H7 (cell line): ENCODE data around the gene DPH2. TPM values are rescaled to one million over a fixed set of nuclear protein-coding genes. Genes with fewer than 3 reads are reported as not detected.

Experiments used
- DNase-seq: peaks from one replicate; pipeline ENCODE4 v3.0.0; 2012
- H3K27me3 ChIP-seq: 2 replicates; pipeline ENCODE4 v1.6.0; 2011; ENCODE audit warnings: mild to moderate bottlenecking, low read length; ENCODE audit not compliant: control insufficient read depth, insufficient read depth
- H3K36me3 ChIP-seq: replicated peaks from 2 replicates; pipeline ENCODE4 v1.5.1; 2011; ENCODE audit warnings: low read length; ENCODE audit not compliant: control insufficient read depth, insufficient read depth
- H3K4me3 ChIP-seq: 2 replicates; pipeline ENCODE4 v1.5.1; 2011; ENCODE audit warnings: low read depth, mild to moderate bottlenecking, control low read depth, low read length, moderate library complexity; ENCODE audit not compliant: insufficient read depth
- total RNA-seq: library from RNA; depleted of rRNA; stranded (reverse); fragments of >200 nt; shearing (Covaris generic); gene quantifications from 2 replicates; pipeline ENCODE4 v1.2.3, GENCODE V29; 2014; rRNA removed

The DPH2 gene, protein sequence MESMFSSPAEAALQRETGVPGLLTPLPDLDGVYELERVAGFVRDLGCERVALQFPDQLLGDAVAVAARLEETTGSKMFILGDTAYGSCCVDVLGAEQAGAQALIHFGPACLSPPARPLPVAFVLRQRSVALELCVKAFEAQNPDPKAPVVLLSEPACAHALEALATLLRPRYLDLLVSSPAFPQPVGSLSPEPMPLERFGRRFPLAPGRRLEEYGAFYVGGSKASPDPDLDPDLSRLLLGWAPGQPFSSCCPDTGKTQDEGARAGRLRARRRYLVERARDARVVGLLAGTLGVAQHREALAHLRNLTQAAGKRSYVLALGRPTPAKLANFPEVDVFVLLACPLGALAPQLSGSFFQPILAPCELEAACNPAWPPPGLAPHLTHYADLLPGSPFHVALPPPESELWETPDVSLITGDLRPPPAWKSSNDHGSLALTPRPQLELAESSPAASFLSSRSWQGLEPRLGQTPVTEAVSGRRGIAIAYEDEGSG
- 75.4 and 83.4 TPM in 2 replicates for total RNA-seq

DNA sequence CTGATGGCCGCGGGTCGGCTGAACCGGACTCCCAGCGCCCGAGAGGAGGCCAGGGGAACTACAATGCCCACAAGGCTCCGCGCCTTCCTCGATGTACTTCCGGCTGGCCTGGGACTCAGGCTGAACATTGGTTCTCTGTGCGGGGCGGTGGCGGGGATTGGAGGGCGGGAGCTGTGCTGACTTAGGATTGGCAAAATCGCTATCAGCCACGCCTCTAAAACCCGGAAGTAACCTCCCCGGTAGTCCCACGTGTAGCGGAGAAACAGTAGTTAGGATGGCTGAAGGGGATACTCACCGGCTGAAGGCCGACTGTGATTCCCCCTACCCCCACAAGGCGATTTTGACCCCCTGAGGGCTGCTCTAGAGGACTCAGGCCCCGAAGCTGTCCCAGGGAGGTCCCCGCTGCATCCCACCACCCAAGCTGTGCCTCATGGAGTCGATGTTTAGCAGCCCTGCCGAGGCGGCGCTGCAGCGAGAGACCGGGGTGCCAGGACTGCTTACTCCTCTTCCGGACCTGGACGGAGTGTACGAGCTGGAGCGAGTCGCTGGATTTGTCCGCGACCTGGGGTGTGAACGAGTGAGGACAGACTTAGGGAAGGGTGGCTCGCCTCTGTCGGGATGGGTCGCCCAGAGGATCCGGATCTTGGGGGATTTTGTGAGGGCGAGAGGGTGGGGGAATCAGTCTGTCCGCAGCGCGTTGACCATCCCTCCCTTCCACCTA is at the start of gene DPH2:
TSS of gene DPH2 (plus strand) at position 265 of the 721 bp plus-strand sequence. CDS start at position 431, 166 bp downstream.
- peak; percentile 99 for DNase-seq
- Histone ChIP-seq H3K4me3 (peak within 1 kb of the TSS; percentile 96), H3K27me3 (no peaks in the 10 kb centered on the region), H3K36me3 (peaks cover 11% of the 10 kb centered on the region)

DNA sequence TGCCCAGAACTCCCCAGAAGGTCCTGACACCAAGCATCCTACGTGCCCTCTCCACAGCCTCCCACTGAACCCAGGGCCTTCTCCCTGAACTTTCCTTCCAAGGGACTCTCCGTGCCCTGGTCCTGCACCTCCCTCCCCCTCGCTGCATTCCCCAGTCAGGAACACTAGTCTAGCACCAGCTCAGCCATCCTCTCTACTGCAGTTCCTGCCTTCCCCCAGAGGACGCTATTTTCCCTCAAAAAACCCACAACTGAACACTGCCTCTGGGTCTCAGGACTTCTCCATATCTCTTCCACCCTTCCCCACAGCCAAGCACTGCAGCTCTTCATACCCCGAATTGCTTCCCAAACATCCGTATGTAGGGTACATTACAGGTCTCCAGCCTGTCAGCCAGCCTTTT is 48.8 kb upstream of the DPH2 start:
- DNase-seq: no peak
- H3K4me3 ChIP-seq: no peak overlapping the region
- H3K36me3 ChIP-seq: no peaks in the 10 kb centered on the region
- no peaks in the 10 kb centered on the region for H3K27me3 ChIP-seq

DNA sequence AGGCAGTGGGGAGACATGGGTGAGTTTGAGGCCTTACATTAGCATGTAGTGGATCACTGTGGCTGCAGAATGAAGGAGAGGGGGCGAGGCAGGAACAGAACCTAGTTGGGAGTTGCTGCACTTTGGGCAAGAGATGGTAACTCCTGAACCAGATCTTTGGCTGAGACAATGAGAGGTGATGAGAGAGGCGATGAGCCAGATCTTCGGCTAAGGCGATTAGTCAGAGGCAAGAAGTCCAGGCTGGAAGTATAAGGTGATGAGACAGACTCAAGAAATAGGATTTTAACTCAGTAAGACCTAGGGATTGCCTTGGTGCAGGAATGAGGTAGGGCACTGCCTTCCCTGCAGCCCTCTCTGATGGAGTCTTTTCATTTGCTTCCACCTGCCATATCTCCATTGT is 45.3 kb upstream of the DPH2 start:
- H3K36me3 ChIP-seq: no peaks in the 10 kb centered on the region
- DNase-seq: no peak
- H3K27me3 ChIP-seq: no peaks in the 10 kb centered on the region
- no peak overlapping the region for H3K4me3 ChIP-seq

DNA sequence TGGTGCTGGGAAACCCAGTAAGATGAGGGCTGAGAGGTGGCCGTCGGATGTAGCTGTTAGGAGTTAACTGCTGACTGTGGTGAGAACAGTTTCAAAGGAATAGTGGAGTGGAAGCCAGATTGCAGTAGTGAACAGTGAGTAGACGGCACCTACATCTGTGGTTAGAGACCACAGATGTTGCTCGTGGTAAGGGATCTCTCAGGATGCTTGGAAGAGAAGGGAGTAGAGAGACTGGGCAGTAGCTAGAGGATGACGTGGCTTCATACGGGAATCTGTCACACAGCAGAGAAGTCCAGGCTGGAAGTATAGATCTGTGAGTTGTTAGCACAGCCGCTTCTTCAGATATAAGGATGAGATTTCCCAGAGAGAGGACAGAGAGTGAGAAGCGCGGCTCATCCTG is 44.0 kb upstream of the DPH2 start:
- H3K27me3 ChIP-seq: no peaks in the 10 kb centered on the region
- no peak overlapping the region for H3K4me3 ChIP-seq
- no peaks in the 10 kb centered on the region for H3K36me3 ChIP-seq
- DNase-seq: no peak

DNA sequence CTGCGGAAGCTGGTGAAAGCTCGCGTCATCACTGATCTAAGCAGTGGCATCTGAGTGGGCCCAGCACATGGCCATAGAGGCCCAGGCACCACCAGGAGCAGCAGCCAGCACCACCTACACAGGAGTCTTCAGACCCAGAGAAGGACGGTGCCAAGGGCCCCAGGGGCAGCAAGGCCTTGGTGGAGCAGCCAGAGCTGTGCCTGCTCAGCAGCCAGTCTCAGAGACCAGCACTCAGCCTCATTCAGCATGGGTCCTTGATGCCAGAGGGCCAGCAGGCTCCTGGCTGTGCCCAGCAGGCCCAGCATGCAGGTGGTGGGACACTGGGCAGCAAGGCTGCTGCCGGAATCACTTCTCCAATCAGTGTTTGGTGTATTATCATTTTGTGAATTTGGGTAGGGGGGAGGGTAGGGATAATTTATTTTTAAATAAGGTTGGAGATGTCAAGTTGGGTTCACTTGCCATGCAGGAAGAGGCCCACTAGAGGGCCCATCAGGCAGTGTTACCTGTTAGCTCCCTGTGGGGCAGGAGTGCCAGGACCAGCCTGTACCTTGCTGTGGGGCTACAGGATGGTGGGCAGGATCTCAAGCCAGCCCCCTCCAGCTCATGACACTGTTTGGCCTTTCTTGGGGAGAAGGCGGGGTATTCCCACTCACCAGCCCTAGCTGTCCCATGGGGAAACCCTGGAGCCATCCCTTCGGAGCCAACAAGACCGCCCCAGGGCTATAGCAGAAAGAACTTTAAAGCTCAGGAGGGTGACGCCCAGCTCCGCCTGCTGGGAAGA is 39.5 kb upstream of the DPH2 start:
- Histone ChIP-seq H3K4me3 (no peak overlapping the region), H3K36me3 (no peaks in the 10 kb centered on the region), H3K27me3 (peaks cover 8% of the 10 kb centered on the region)
- DNase-seq: peak; percentile 87

DNA sequence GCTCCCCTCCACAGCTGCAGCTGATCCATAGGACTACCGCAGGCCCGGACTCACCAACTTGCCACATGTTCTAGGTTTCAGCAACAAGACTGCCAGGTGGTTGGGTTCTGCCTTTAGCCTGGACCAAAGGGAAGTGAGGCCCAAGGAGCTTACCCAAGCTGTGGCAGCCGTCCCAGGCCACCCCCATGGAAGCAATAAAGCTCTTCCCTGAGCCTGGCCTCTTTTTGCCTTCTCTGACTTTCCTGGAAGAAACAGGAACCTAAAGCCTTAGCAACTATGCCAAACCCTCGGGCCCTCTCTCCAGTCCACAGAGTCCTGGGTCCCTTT is 38.9 kb upstream of the DPH2 start:
- H3K36me3 ChIP-seq: no peaks in the 10 kb centered on the region
- DNase-seq: no peak
- no peak overlapping the region for H3K4me3 ChIP-seq
- peaks cover 10% of the 10 kb centered on the region for H3K27me3 ChIP-seq

DNA sequence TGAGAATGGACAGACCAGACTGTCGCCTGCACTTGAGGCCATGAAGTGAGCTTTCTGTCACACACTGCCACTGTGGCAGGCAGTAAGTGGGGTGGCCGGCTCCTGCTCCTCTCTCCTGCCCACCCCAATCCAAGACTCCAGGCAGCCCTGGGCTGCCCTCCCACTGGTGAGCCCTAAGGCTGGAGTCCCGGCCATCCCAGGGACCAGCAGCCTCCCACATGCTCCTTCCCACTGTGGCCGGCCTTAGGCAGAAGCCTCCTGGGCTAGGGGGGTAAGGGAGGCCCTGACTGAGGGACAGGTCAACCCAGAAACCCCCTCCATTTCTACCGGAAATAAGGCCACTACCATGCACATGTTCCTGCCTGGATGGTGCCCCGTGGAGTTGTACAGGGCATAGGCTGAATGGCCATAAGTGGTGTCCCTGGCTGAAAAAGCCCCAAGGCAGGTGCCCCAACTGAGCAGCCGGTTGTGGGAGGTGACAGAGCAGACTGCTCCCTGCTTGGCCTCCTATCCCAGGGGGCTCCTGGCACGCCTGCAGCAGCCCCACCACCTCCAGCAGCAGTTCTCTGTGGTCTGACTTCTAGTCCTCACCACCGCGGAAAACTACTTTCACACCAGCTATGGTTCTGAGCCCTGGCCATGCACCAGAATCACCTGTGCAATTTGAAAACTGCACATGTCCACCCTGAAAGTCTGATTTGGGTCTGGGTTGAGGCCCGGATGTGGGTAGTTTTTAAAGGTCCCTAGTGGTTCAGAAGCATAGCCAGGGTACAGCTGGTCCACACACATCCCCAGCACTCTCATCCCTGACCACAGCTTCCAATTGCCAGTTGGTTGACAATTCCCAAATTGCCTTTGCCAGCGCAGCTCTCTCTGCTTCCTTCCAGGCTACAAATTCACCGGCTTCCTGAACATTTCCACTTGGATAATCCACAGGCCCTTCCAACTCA is 37.8 kb upstream of the DPH2 start:
- no peak overlapping the region for H3K4me3 ChIP-seq
- no peak for DNase-seq
- peaks cover 16% of the 10 kb centered on the region for H3K27me3 ChIP-seq
- H3K36me3 ChIP-seq: no peaks in the 10 kb centered on the region; the same call in none of the 2 replicates

DNA sequence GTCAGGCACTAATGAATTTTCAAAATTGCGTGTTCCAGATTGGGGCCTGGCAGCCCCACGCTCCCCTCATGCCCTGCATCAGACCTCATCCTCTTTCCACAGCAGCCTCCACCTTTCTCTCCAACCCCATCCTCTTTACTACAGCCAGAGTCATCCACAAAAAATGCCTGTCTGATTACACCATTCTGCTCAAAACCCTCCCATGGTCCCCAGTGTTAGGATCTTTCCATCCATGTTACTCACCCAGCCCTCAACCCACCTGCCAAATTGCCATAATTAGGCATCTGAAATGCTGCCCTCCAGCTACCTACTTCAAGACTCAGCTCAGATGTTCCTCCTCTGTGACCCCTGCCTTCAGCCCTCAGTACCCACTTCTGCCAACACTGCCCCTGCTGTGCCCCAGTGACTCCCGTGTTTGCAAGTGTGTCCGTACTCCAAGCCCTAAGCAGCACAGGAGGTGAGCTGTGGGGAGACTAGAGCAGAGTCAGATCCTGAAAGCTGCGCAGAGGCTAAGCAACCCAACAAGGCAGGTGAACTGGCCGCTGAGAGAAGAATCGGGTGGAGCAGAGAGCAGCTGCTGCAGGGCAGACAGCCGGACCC is 36.9 kb upstream of the DPH2 start:
- Histone ChIP-seq H3K27me3 (peaks cover 16% of the 10 kb centered on the region), H3K36me3 (peaks cover 1% of the 10 kb centered on the region), H3K4me3 (peak overlapping the region; percentile 65)
- DNase-seq: no peak

DNA sequence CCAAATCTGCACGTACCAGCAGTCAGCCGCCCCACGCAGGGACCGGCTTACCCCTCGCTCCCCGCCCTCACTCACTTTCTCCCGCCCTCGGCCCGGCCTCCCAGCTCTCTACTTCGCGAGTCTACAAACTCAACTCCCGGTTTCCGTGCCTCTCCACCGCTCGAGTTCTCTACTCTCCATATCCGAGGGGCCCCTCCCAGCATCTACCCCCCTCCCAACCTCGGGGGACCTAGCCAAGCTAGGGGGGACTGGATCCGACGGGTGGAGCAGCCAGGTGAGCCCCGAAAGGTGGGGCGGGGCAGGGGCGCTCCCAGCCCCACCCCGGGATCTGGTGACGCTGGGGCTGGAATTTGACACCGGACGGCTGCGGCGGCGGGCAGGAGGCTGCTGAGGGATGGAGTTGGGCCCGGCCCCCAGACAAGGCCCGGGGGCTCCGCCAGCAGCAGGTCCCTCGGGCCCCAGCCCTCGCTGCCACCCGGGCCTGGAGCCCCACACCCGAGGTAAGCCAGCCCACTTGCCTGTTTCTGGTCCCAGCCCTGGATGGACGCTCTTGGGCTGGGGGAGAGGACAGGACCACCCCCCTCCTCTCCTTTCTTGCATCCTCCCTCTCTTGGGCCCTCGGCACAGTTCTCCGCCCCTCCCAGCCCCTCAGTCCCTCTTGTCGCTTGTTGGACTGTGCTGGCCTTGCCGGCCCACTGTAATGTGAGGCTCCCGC is 36.3 kb upstream of the DPH2 start, which contains the start of gene ARTN:
TSS of gene ARTN (plus strand) at position 416 of the 715 bp plus-strand sequence. CDS start 1,856 bp downstream, outside the sequence.
- peaks cover 16% of the 10 kb centered on the region for H3K27me3 ChIP-seq
- H3K4me3 ChIP-seq: peak within 1 kb of the TSS; percentile 65
- H3K36me3 ChIP-seq: peaks cover 1% of the 10 kb centered on the region
- DNase-seq: peak; percentile 96

DNA sequence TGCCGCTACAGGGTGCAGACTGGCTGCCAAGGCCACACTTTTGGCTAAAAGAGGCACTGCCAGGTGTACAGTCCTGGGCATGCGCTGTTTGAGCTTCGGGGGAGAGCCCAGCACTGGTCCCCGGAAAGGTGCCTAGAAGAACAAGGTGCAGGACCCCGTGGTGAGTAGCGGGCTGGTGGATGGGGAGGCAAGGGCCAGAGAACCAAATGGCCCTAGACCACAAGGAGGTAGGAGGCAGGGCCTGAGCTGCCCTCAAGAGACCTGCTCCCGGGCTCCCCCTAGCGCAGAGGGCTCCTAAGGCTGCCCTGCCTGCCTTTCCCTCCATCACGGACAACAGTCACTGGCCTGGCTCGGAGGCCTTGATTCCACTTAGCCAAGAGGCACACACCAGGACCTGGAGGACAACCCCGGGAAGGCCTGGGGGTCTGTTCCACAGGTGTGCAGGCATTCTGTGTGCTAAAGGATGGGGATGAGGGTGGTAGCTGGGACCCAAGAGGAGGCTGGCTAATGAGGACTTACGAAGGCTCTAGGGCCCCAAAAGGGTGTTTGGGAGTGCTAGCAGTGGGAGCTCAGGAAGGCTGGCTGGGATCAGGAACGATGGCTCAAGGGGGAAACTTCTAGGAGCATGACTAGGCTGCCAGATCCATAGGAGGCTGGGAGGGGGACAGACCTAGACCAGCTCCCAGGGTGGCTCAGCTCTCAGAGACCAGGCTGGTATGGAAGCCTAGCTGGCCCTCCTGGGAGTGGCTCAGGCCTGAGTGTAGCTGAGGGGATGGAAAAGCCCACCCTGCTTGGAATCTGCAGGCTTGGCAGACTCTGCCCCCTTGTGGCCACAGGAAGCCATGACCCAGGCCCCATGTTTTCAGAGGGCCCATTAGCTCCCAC is 35.5 kb upstream of the DPH2 start:
- DNase-seq: peak; percentile 92
- Histone ChIP-seq H3K27me3 (peaks cover 16% of the 10 kb centered on the region), H3K36me3 (peaks cover 1% of the 10 kb centered on the region), H3K4me3 (peak overlapping the region; percentile 65)

DNA sequence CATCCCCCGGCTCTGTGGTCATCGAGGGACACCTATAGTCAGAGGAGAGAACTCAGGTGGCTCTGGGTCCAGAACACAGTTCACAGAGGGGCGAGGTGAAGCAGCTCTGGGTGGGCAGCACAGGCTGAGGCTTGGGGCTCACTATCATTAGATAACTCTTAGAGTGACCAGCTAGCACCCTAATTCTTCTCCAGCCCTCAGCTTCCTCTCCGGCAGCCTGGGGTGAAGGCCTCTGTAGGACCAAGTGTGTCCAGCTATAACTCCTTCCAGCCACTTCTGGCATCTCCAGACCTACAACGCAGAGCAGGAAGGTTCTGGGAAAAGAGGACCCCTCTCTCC is 34.9 kb upstream of the DPH2 start:
- H3K4me3 ChIP-seq: no peak overlapping the region
- H3K27me3 ChIP-seq: peaks cover 16% of the 10 kb centered on the region
- DNase-seq: no peak
- H3K36me3 ChIP-seq: peaks cover 1% of the 10 kb centered on the region

DNA sequence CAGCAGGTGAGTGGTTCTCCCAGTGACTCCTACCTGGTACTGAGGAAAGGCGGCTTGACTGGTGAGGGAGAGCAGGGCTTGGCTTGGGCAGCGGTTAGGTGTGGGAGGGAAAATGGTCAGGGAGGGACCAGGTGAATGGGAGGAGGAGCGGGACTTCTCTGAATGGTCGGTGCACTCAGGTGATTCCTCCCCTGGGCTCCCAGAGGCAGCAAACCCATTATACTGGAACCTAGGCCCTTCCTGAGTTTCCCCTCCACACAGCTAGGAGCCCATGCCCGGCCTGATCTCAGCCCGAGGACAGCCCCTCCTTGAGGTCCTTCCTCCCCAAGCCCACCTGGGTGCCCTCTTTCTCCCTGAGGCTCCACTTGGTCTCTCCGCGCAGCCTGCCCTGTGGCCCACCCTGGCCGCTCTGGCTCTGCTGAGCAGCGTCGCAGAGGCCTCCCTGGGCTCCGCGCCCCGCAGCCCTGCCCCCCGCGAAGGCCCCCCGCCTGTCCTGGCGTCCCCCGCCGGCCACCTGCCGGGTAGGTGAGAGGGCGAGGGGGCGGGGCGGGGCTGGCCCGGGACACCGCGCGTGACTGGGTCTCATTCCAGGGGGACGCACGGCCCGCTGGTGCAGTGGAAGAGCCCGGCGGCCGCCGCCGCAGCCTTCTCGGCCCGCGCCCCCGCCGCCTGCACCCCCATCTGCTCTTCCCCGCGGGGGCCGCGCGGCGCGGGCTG is 33.9 kb upstream of the DPH2 start:
- Histone ChIP-seq H3K27me3 (peaks cover 16% of the 10 kb centered on the region), H3K4me3 (peak overlapping the region; percentile 59), H3K36me3 (peaks cover 1% of the 10 kb centered on the region)
- DNase-seq: peak; percentile 85
